DND-41 (cell line): Measurements from ENCODE around the gene SH3RF3.

Source experiments
- ATAC-seq: fragments of 200-7000 bp; cut with Tn5 transposase; 3 replicates; pipeline ENCODE4 v1.9.1; 2021; ENCODE audit warnings: low read depth; ENCODE audit not compliant: insufficient read depth
- DNase-seq: peaks from one replicate; pipeline ENCODE4 v3.0.0-alpha.2; 2020
- H2AFZ ChIP-seq: 2 replicates; pipeline ENCODE4 v1.6.0; 2012; ENCODE audit warnings: low read depth, low read length
- H3K27ac ChIP-seq: 2 replicates; pipeline ENCODE4 v1.5.1; 2012; ENCODE audit warnings: low read length, inconsistent platforms
- H3K27me3 ChIP-seq: fragments of 200-600 bp; sonication (generic); 2 replicates; pipeline ENCODE4 v1.6.0; 2012; ENCODE audit warnings: low read length, mild to moderate bottlenecking, inconsistent platforms; ENCODE audit not compliant: insufficient read depth, poor library complexity
- H3K36me3 ChIP-seq: 2 replicates; pipeline ENCODE4 v1.5.1; 2012; ENCODE audit warnings: low read length, inconsistent platforms; ENCODE audit not compliant: insufficient read depth
- H3K4me1 ChIP-seq: 2 replicates; pipeline ENCODE4 v1.5.1; 2012; ENCODE audit warnings: mild to moderate bottlenecking, low read length; ENCODE audit not compliant: insufficient read depth
- H3K4me2 ChIP-seq: 2 replicates; pipeline ENCODE4 v1.6.0; 2012; ENCODE audit warnings: mild to moderate bottlenecking, moderate library complexity, low read length, inconsistent platforms; ENCODE audit not compliant: insufficient read depth
- H3K4me3 ChIP-seq, 2 experiments: fragments of 200-600 bp in 1 of 2; shearing (Covaris generic) in 1 of 2; 2 replicates each; pipeline ENCODE4 v1.5.1; 2012 to 2016; ENCODE audit warnings: inconsistent platforms in 2 of 2, low read length in 2 of 2, mild to moderate bottlenecking in 2 of 2, low read depth in 1 of 2, moderate library complexity in 1 of 2
- H3K79me2 ChIP-seq: 2 replicates; pipeline ENCODE4 v1.6.0; 2012; ENCODE audit warnings: low read length, inconsistent platforms; ENCODE audit not compliant: insufficient read depth
- H3K9ac ChIP-seq: 2 replicates; pipeline ENCODE4 v1.6.0; 2012; ENCODE audit warnings: low read depth, mild to moderate bottlenecking, inconsistent platforms, low read length, moderate library complexity
- H3K9me3 ChIP-seq: 2 replicates; pipeline ENCODE4 v1.5.1; 2012; ENCODE audit warnings: low read length, moderate library complexity, mild to moderate bottlenecking, inconsistent platforms; ENCODE audit not compliant: insufficient read depth, severe bottlenecking
- H4K20me1 ChIP-seq: 2 replicates; pipeline ENCODE4 v1.6.0; 2012; ENCODE audit warnings: low read length; ENCODE audit not compliant: insufficient read depth
- CTCF ChIP-seq: IDR thresholded peaks from 2 replicates; pipeline ENCODE4 v1.5.1; 2012; ENCODE audit warnings: borderline replicate concordance, low read length, moderate library complexity, mild to moderate bottlenecking; ENCODE audit not compliant: poor library complexity, severe bottlenecking; ENCODE audit errors: extremely low read depth
- EZH2 ChIP-seq: IDR thresholded peaks from 3 replicates; pipeline ENCODE4 v1.6.1; 2012; ENCODE audit warnings: borderline replicate concordance, low read depth, mild to moderate bottlenecking, moderate library complexity, low read length, inconsistent platforms; ENCODE audit not compliant: severe bottlenecking

SH3RF3 gene

GRCh38 chr2:109510136-109511028 is 381.4 kb downstream of the SH3RF3 start:
- no peak for TF ChIP-seq EZH2
- TF ChIP-seq CTCF, result peak; percentile 93
- Histone ChIP-seq H3K9ac (no peak overlapping the region), H3K27me3 (no peaks in the 10 kb centered on the region), H3K4me2 (no peak overlapping the region), H3K9me3 (no peaks in the 10 kb centered on the region), H3K27ac (no peak overlapping the region), H3K79me2 (no peaks in the 10 kb centered on the region), H3K4me1 (no peaks in the 10 kb centered on the region), H2AFZ (no peak overlapping the region), H4K20me1 (peaks cover 3% of the 10 kb centered on the region; the same call in 1 of the 2 replicates), H3K36me3 (no peaks in the 10 kb centered on the region), H3K4me3 (no peak overlapping the region)
- ATAC-seq, result peak; percentile 92
- peak; percentile 82 for DNase-seq

GRCh38 chr2:109511168-109511567 is 382.2 kb downstream of the SH3RF3 start:
- ATAC-seq, result no peak
- Histone ChIP-seq H3K27ac (no peak overlapping the region), H4K20me1 (peaks cover 3% of the 10 kb centered on the region; the same call in 1 of the 2 replicates), H3K9ac (no peak overlapping the region), H2AFZ (no peak overlapping the region), H3K4me1 (no peaks in the 10 kb centered on the region), H3K9me3 (no peaks in the 10 kb centered on the region), H3K4me3 (no peak overlapping the region), H3K79me2 (no peaks in the 10 kb centered on the region), H3K36me3 (no peaks in the 10 kb centered on the region), H3K27me3 (no peaks in the 10 kb centered on the region), H3K4me2 (no peak overlapping the region)
- no peak for DNase-seq
- TF ChIP-seq EZH2, result no peak
- no peak for TF ChIP-seq CTCF

- Histone ChIP-seq H3K4me2 (no peak overlapping the region), H3K27ac (no peak overlapping the region), H3K27me3 (no peaks in the 10 kb centered on the region), H3K79me2 (no peaks in the 10 kb centered on the region), H4K20me1 (peaks cover 3% of the 10 kb centered on the region; the same call in 1 of the 2 replicates), H3K4me3 (no peak overlapping the region), H3K4me1 (no peaks in the 10 kb centered on the region), H3K9me3 (no peaks in the 10 kb centered on the region), H3K9ac (no peak overlapping the region), H3K36me3 (no peaks in the 10 kb centered on the region), H2AFZ (no peak overlapping the region)
- no peak for ATAC-seq
- no peak for TF ChIP-seq EZH2
- TF ChIP-seq CTCF, result no peak
- DNase-seq, result no peak
Measured at GRCh38 chr2:109512076-109512475, 383.1 kb downstream of the SH3RF3 start.
